ENCODE data around the gene GPX5.

The GPX5 gene

DNA sequence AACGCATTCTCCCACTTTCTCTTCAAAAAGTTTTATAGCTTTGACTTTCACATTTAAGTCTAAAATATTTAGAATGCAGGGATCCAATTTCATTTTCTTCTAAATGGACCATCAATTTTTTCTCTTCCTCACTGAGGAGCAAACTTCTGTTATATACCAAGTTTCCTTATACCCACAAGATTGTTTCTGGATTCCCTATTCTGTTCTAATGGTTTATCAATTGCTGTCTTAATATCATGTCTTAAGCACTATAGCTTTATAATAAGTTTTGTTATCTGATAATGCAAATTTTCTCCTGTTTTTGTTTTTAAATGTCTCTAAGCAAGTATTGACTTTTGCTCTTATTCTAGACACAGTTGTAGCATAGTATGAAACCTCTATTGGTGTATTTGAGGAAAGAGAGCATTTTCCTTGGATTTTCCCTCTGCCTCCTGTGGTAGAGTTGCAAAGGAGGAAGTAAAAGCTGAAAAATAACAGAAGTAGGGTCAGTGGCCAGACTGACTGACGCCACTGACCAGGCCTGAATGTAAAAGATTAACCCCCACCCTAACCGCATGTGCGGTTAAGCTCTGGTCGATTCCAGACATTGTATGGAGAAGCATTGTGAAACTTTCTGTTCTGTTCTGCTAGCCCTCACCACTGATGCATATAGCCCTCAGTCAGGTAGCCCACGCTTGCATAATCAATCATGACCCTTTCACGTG lies 40.3 kb downstream of the GPX5 start:
- Histone ChIP-seq H3K36me3 (ENCODE audit: control insufficient read depth in 2 of 2, insufficient read depth in 1 of 2, low read length in 2 of 2) (no peaks in the 10 kb centered on the region), H3K4me1 (ENCODE audit: control insufficient read depth, insufficient read depth, low read length) (no peaks in the 10 kb centered on the region), H3K27ac (ENCODE audit: extremely low read depth, low read depth, low read length) (no peak overlapping the region), H3K9me3 (ENCODE audit: control insufficient read depth, insufficient read depth, low read depth, low read length) (no peaks in the 10 kb centered on the region), H3K4me3 (ENCODE audit: low read depth, low read length) (no peak overlapping the region)
- CTCF ChIA-PET, result interaction anchor here (0.6 to 1.4 kb wide), 3 partner anchors 20 to 159 kb away, joined by 3 read pairs; no protein-coding TSS in a partner anchor
- no peak for TF ChIP-seq ZFP37 (tag by site-specific recombination; IDR thresholded peaks at IDR 0.05)
- no peak for TF ChIP-seq ELK4 (IDR thresholded peaks at IDR 0.05; ENCODE audit: borderline replicate concordance, low read depth, low read length)
- TF ChIP-seq RBAK (tag by site-specific recombination; IDR thresholded peaks at IDR 0.05), result no peak
- TF ChIP-seq GLIS1 (tag by site-specific recombination; IDR thresholded peaks at IDR 0.05), result no peak
- TF ChIP-seq ZNF776 (tag by site-specific recombination; IDR thresholded peaks at IDR 0.05; ENCODE audit: borderline replicate concordance), result no peak
- no peak for TF ChIP-seq ZNF501 (tag by site-specific recombination; IDR thresholded peaks at IDR 0.05)
- TF ChIP-seq, protein P1, sequence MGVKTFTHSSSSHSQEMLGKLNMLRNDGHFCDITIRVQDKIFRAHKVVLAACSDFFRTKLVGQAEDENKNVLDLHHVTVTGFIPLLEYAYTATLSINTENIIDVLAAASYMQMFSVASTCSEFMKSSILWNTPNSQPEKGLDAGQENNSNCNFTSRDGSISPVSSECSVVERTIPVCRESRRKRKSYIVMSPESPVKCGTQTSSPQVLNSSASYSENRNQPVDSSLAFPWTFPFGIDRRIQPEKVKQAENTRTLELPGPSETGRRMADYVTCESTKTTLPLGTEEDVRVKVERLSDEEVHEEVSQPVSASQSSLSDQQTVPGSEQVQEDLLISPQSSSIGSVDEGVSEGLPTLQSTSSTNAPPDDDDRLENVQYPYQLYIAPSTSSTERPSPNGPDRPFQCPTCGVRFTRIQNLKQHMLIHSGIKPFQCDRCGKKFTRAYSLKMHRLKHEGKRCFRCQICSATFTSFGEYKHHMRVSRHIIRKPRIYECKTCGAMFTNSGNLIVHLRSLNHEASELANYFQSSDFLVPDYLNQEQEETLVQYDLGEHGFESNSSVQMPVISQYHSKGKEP (tag by site-specific recombination; IDR thresholded peaks at IDR 0.05), result no peak
- TF ChIP-seq ZNF449 (tag by site-specific recombination; IDR thresholded peaks at IDR 0.05), result no peak
- TF ChIP-seq ZNF610 (tag by site-specific recombination; IDR thresholded peaks at IDR 0.05; ENCODE audit: borderline replicate concordance), result no peak
- no peak for TF ChIP-seq SALL2 (tag by site-specific recombination; IDR thresholded peaks at IDR 0.05; ENCODE audit: borderline replicate concordance)
- no peak for TF ChIP-seq ZNF677 (tag by site-specific recombination; IDR thresholded peaks at IDR 0.05)
- POLR2A ChIA-PET, result no interaction called here

DNA sequence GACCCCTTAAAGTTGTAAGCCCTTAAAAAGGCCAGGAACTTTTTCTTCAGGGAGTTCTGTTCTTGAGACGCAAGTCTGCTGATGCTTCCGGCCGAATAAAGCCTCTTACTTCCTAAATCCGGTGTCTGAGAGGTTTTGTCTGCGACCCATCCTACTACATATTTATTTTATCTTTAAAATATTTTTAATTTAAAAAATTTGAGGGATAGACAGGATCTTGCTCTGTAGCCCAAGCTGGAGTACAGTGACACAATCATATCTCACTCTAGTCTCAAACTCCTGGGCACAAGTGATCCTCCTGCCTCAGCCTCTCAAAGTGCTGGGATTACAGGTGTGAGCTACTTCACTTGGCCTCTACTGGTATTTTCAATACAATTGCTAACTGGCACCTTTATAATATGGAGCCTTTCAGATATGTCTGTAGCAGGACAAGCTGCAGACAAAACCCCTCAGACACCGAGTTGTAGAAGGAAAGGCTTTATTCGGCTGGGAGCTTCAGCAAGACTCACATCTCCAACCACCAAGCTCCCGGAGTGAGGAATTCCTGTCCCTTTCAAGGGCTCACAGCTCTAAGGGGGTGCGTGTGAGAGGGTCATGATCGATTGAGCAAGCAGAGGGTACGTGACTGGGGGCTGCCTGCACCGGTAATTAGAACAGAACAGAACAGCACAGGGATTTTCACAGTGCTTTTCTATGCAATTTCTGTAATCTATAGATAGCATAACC lies 41.0 kb downstream of the GPX5 start:
- H3K36me3 ChIP-seq (ENCODE audit: control insufficient read depth in 2 of 2, insufficient read depth in 1 of 2, low read length in 2 of 2), result no peaks in the 10 kb centered on the region
- H3K27ac ChIP-seq (ENCODE audit: extremely low read depth, low read depth, low read length), result no peak overlapping the region
- TF ChIP-seq ZNF132 (tag by site-specific recombination; IDR thresholded peaks at IDR 0.05; ENCODE audit: borderline replicate concordance) (no peak), ZNF624 (tag by site-specific recombination; IDR thresholded peaks at IDR 0.05) (no peak), ZNF114 (tag by site-specific recombination; IDR thresholded peaks at IDR 0.05) (no peak)
- POLR2A ChIA-PET, result no interaction called here
- H3K9me3 ChIP-seq (ENCODE audit: control insufficient read depth, insufficient read depth, low read depth, low read length), result no peaks in the 10 kb centered on the region
- no peaks in the 10 kb centered on the region for H3K4me1 ChIP-seq (ENCODE audit: control insufficient read depth, insufficient read depth, low read length)
- CTCF ChIA-PET, result interaction anchor here (0.6 to 1.4 kb wide), 2 partner anchors 19 to 158 kb away, joined by 3 read pairs; no protein-coding TSS in a partner anchor
- H3K4me3 ChIP-seq (ENCODE audit: low read depth, low read length), result no peak overlapping the region

DNA sequence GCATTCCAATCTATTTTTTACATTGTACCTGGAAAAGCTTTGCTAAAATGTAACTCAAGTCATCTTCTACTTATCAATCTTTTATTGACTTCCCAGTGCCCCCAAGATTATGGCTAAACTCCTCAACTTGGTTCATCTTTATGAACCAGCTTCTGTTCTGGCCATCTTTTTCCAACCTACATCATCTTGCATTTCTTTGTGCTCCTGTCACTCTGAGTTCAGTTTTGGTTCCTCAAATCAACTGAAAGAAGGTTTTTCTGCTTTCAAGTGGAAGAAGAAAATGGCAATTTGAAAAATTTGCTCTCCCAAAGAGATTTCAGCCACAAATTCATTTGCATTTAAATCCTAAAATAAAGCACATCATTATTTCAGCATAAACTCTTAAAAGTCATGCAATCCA lies 41.8 kb downstream of the GPX5 start:
- Histone ChIP-seq H3K4me3 (ENCODE audit: low read depth, low read length) (no peak overlapping the region), H3K4me1 (ENCODE audit: control insufficient read depth, insufficient read depth, low read length) (no peaks in the 10 kb centered on the region), H3K27ac (ENCODE audit: extremely low read depth, low read depth, low read length) (no peak overlapping the region), H3K36me3 (ENCODE audit: control insufficient read depth in 2 of 2, insufficient read depth in 1 of 2, low read length in 2 of 2) (no peaks in the 10 kb centered on the region), H3K9me3 (ENCODE audit: control insufficient read depth, insufficient read depth, low read depth, low read length) (no peaks in the 10 kb centered on the region)
- CTCF ChIA-PET, result no interaction called here
- POLR2A ChIA-PET, result no interaction called here
- no peak for TF ChIP-seq ATF2 (tag by site-specific recombination; IDR thresholded peaks at IDR 0.05; ENCODE audit: low read depth)
- TF ChIP-seq BCL11A (tag by site-specific recombination; IDR thresholded peaks at IDR 0.05; ENCODE audit: low read depth), result no peak
- no peak for TF ChIP-seq ZNF140 (tag by site-specific recombination; IDR thresholded peaks at IDR 0.05)
- TF ChIP-seq ZNF335 (tag by site-specific recombination; conservative IDR thresholded peaks at IDR 0.05), result no peak
- TF ChIP-seq ZBTB26 (tag by site-specific recombination; optimal IDR thresholded peaks at IDR 0.05), result no peak
- TF ChIP-seq ZNF529 (tag by site-specific recombination; IDR thresholded peaks at IDR 0.05; ENCODE audit: insufficient replicate concordance), result no peak
- TF ChIP-seq REPIN1 (tag by site-specific recombination; IDR thresholded peaks at IDR 0.05; ENCODE audit: low read depth), result no peak
- TF ChIP-seq ZNF174 (tag by site-specific recombination; IDR thresholded peaks at IDR 0.05), result no peak
- TF ChIP-seq ZNF146 (tag by site-specific recombination; IDR thresholded peaks at IDR 0.05), result no peak
- TF ChIP-seq ZNF629 (tag by site-specific recombination; IDR thresholded peaks at IDR 0.05), result no peak

Data from HEK293 (cell line).